Daoy (cell line): ENCODE results near the gene ASPG. TPM values are rescaled to one million over a fixed set of nuclear protein-coding genes. Genes with fewer than 3 reads are reported as not detected.

Source experiments
- DNase-seq: peaks from one replicate; pipeline ENCODE4 v3.0.0-alpha.2; 2015; ENCODE audit warnings: low read depth
- total RNA-seq: library from RNA; depleted of rRNA; stranded (reverse); fragments of >200 nt; shearing (Covaris generic); gene quantifications from 2 replicates; pipeline ENCODE4 v1.2.3, GENCODE V29; 2014

The ASPG gene
- total RNA-seq, 1 experiment from 2014 or later, result not detected

DNA sequence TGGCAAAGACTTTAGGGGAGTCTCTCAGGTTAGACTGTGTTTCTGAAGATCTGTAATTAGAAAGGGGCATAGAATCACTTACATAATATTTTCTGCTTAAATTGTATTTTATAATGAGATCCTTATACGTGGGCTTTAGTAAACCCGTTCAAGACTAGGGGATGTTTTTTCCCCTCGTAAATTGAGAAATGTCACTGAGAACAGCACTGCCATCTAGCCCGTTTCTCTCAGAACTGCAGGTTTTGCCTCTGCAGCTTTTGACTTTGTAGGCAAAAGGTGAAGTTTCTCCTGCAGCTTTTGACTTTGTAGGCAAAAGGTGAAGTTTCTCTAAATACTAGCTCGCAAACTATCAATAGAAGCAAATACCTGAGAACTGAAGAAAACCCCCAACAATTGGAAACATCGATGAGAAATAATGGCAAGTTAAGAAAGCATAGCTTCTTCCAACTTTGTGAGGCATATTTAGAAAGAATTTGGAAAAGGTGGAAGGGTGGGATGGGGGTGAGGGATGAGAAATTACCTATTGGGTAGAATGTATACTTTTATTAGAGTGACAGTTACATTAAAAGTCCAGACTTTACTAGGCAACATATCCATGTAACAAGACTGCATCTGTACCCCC lies 9.9 kb upstream of the ASPG start:
- no peak for DNase-seq

DNA sequence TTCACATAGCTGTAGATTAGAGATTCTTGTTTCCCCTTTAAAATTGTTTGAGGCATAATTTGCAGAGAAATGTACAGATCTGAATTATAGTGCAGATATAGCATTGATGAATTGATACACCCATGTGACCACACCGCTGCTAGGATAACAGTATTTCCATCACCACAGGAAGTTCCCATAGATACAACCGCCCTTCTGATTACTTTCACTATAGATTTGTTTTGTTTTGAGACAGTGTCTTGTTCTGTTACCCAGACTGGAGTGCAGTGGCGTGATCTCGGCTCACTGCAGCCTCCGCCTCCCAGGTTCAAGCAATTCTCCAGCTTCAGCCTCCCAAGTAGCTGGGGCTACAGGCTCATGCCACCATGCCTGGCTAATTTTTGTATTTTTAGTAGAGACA lies 8.8 kb upstream of the ASPG start:
- no peak for DNase-seq

DNA sequence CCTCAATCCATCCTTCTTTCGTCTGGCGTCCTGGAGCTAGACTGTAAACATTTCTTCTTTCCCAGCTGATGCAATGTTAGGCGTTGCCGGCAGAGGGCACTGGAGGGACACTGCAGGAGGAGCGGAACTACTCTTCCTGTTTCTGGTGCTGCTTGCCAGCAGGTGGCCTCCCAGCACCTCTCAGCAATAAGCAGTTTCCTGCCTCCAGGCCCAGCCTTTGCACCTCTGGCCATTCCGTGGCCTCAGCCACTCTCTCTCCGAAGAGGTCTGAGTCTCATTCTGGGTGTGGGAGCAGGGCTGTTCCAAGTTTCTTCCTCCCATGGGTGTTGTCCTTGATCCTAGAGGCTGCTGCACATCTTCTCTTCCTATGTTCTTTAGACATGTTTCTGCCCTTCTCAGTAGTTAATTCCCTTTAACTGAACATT lies 7.5 kb upstream of the ASPG start:
- peak; percentile 92 for DNase-seq

DNA sequence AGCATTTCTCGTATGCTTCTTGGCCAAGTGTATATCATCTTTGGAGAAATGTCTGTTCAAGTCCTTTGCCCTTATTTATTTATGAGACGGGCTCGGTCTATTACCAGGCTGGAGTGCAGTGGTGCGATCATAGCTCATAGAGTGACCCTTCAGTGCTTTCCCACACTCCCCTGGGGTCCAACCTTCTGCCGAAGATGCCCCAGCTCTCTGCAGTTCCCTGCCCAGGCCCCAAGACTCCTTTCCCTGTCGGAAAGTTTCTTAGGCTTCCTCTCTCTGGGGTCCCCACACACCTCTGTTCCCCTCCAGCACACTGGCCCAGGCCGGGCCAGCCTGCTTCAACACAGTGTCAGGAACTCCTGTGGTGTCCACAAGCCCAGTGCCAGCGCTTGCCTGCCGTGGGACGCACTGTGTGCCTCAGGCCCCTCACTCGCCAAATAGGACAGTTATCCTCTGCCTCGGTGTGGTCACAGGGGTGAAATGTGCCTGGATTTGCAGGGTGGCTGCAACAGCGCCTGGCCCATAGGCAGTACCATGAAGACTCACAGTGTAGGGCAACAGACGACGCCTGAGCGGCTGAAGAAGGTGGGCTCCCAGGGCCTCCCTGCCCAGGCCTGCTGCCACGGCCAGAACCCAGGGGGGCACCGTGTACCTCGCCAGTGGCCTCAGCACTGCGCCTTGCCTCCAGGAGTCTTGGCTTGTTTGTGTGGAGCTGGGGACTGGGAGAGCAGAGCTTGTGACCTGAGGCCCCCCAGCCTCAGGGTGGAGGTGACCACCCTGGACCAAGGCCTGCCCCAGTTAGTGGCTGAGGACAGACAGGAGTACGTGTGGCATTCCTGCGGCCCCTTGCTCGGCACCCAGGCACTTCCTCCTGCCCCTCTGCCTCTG lies 4.9 kb upstream of the ASPG start:
- no peak for DNase-seq

DNA sequence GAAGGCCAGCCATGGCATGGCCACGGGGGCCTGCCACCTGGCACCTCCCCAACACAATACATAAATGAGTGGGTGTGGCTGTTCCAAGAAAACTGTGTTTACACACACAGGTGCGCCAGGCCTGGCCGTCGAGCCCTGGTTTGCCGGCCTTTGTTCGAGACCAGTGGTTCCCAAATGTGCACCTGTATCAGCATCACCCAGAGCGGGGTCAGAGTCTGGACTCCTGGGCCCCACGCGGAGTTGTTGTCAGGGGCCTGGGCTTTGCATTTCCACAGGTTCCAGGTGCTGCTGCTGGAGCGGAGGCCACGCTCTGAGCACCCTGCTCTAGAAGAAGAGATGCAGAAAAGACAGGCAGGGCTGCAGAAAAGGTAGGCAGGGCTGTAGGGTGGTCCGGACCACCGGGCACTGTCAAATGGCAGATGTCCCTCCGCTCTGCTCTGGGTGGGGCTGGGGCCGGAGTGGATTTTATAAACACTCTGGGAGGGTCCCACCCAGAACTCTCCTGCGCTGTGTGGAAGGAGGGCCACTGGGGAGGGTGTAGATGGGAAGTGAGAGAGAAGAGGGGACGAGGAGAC lies 4.2 kb upstream of the ASPG start:
- DNase-seq, result no peak

DNA sequence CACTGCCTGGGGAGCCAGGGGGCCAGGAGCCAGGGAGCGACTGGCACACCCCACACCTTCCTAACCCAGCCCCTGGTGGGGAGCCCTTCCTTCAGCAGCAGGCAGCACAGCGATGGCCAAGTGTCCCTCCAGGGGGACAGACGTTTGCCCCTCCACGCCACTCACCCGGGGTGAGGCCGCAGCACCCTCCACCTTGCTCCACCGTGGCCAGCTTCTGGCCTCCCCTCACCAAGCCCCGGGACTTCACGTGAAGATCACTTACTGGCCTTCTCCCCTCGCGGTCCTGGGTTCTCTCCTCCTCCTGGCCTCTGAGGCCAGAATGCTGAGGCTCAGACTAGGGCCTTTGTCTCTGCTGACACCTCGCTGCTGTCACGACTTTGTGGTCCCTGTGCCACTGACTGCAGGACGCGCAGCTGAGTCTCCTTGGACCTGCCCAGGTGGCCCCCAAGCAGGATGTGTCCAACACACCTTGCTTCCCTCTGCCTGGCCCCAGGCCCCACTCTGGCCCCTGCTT lies 3.5 kb upstream of the ASPG start:
- peak; percentile 3 for DNase-seq

DNA sequence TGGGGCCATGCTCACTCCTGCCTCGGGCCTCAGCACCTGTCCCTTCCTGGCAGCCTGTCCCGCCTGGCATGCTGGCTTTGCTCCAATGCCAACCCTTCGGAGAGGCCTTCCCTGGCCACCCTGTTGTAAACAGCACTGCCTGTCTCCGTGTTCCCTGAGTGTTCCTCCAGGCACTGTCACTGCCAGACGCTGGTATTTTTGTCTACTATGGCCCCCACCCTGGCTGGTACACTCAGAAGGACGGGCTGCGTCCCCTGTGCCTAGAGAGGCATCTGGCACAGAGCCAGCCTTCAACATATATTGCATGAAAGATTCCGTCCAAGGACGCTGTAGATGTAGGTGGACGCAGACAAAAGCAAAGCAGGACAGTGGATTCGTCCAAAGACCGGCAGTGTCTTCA lies 2.7 kb upstream of the ASPG start:
- DNase-seq, result no peak

DNA sequence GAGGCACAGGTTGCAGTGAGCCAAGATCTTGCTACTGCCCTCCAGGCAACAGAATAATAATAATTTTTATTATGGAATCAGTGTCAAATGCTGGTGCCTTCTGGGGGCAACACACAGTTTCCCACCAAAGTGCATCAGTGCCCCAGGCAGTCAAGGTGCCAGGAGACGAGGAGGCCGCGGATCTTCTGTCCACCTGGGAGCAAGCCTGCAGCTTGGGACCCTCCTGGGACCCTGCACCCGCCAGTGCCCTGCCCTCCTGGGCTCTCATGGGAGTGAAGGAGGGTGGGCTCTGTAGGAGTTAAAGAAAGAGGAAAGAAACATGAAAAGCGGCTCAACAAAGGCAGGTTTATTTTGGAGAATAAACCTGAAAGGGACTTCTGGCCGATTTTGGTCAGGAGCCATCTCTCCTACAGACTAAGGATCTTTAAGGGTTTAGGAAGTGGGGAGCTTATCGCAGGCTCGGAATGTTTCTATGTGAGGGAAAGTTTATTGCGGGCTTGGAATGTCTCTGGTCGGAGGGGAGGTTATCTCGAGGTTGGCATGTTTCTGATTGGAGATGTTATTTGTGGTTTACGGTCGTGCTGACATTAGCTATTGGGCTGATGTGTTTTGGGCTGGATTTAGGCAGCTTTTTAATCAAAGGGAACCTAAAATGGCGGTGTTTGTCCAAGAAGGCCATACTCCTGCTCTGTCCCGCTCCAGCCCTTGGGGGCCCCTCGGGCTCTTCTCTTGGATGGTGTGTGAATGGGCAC lies 1.1 kb upstream of the ASPG start:
- DNase-seq, result peak; percentile 27

DNA sequence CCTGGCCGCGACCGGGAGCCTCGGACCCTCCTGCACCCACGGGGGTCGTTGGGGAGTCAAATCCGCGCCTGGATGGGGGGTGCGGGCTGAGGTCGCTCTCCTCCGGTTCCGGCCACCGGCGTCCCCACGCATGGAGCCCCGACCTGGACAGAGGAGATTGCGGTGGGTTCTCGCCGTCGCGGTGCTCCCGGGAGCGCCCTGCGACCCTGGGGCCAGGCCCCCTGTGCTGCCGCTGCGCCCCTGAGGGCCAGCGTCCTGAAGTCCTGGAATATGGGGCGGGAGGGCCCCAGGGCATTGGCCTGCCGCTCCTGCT lies 345 bp downstream of the ASPG start:
- no peak for DNase-seq

DNA sequence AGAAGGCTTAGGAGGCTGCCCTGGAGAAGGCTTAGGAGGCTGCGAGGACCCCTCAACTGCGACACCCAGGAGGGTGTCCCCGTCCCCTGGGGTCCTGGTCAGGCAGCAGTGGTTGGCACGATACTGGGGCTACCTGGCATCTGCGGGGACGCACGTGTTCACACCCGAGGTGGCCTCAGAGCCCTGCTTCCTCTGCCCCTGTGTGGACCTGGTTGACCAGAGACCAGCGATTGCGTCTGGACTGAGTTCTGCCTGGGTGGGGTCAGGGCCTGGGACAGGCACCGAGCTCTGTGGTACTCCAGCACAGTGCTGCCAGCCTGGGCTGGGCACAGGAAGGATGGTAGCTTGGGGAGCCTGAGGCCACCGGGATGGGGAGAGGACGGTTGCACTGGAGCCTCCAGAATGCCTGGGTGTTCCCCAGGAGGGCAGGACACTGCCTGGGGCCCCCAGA lies 735 bp downstream of the ASPG start:
- DNase-seq, result peak; percentile 4

DNA sequence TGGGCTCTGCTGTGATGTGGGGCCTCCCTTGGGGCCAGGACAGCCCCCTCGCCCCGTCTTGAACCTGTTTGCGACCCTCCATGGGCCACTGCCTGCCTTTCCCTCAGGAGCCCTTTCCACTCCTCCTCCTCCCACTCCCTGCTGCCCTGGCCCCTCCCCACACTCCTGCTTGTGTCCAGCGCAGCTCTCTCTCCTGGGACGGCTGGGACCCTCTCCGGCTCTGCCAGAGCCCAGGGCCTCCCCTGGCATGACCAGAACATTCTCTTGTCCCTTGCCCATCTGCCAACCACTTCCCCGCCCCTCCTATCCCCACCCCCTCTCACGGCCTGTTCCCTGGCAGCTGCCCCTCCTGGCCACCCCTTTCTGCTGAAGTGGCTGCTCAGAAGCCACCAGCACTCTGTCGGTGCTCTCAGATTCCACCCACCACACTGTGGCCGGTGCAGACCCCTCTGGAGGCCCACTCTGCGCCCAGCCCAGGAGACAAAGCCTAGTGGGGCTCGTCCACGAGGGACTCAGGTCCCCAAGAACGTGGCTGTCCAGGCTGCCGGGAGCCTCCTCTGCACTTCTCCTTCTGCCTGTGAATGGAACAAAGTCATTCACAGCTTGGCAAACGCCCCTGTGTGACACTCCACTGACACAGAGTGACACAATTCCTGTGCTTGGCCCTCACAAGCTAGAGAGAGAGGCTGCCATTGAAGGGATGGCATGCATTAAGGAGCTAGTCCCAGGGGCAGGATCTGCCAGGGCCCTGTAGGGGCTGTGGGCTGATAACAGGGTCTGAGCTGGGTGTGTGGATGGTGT lies 1.4 kb downstream of the ASPG start:
- no peak for DNase-seq

DNA sequence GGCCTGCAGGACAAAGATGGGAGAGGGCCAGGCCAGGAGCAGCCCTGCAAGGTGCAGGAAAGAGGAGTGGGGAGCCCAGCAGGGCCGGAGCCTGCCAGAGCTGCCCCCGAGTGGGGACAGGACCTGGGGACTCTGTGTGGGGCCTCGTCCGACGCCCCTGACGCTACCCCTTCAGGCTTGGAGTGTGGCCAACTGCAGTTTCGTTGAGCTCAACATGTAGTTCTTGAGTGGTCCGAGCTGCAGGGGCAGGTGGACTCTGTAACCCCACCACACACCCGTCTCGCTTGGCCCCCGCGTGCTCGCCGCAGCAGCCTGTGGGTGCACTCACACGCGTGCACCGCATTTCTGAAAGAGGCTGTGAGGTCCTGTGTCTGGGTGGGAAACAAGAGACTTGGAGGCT lies 2.0 kb downstream of the ASPG start:
- no peak for DNase-seq

DNA sequence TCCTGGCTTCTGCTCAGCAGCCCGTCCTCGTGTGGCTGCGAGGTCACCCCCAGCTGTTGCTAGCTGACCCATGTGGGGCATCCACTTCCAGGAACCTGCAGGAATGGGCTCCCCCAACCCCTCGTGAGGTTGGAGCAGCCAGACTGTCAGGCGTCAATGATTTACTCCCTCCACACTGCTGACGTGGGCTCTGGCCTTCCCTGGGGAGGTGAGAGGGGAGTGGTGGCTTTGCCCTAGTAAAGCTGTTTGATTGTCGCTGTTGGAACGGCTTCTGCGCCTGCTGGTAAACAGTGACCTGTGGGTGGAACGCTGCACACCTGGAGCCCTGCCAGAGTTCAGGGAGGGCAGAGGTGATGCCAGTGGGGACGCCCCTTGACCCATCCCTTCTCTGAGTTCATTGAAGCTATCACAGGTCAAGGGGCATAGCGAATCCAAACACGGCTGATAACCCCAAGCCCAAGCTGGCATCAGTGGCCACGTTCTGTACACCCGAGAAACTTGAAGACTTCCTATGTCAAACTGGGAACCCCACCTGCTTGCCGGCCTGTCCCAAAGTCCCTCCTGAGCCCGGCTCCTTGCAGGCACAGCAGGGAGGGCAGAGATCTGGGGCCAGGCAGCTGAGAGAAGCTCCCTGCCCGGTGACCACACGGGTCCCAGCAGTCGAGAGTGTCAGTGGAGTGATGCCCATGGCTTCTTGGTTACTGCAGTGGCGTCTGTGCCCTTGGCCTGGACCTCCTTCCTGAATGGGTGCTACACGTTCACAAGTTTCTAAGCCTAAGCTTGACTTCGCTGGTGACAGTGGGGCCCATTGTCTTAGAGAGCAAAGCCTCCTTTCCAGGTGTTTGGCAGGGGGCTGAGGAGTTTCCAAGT lies 2.7 kb downstream of the ASPG start:
- peak; percentile 3 for DNase-seq

DNA sequence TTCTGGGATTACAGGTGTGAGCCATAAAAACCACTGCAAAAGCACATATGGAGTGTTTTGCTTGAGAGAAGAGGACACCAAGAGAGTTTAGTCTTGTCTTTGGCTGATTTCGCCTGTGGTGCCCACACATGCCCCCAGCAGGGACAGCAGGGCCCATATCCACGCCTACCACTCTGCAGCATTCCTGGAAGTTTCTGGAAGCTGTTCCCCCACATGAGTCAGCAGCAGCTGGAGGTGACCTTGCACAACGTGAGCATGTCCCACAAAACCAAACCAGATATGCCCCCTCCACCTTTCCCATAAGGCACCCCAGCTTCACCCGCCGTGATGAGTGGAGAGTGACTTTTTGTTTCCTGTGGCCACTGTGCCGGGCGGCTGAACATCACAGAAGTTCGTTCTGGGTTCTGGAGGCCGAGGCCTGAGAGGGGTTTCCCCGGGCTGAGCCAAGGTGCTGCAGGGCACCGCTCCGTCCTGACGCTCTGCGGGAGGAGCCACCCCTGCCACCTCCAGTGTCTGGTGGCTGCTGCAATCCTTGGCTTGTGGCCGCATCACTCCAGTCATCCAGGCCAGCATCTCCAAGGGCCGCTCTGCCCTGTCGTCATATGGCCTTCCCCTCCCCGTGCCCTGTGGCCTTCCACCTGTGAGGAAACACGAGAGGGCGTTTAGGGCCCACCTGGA lies 4.7 kb downstream of the ASPG start:
- no peak for DNase-seq

DNA sequence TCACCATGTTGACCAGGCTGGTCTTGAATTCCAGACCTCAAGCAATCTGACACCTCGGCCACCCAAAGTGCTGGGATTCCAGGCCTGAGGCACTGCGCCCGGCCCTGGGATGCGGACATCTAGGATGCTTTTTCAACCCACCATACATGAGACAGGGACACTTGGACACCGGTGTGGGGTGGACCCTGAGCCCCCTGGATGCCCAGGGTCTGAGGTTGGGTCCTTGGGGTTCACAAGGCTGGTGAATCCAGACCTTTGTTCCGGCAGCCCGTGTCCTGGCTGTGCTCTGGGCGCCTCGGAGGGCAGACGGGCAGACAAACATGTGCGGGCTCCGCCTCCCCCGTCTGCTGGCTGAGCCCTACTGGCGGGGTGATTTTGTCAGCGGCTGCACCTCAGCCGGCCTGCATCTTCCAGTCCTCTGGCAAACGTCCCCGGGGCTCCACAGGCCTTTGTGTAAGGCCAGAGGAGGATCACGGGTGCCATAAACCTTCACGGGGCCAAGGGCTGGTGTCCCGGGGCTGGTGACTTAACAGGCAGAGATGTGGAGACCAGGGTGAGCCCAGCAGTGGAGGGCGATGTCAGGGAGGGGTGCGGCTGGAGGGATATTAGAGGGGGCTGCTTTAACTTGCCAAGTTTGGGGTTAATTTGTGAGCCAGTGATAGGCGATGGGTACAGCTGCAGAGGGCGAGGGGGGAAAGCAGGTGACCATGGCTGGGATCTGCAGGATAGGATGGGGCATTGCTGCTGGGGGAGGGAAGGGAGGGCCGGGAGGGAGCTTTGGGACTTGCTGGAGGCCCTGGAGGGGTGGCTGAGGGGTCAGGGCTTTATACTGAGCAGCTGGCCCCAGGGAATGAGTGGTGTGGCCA lies 5.8 kb downstream of the ASPG start:
- no peak for DNase-seq

DNA sequence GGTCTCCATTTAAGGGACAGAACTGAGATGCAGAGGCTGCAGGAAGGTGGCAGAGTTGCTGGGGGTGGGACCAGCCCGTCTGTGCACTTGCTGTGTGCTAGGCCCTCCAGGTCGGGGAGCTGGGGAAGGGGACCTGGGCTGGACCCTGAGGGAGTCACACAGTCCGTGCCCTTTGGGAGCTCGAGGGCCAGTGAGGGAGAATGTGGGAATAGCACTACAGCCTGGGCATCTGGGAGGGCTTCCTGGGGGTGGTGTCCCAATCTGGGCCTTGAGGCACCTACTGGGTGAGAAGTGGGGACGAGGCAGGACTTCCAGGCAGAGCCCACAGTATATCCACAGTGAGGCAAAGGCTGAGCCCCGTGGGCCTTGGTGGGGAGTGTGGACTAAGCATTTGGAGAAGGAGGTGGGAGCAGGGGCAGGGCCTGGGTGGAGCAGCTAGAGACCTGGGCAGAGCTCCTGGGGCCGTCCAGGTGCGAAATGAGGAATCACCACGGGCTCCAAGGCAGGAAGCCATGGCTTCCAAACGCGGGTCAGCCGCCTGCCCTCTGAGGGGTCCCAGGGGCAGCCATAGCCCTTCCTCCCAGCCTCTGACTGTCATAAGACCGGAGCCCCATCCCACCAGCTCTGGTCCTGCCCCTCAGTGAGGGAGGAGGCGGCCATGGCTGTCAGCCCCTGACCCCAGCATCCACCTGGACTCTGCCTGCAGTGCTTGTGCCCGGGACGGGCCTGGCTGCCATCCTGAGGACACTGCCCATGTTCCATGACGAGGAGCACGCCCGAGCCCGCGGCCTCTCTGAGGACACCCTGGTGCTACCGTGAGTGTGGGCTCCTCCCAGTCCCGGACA lies 6.6 kb downstream of the ASPG start:
- DNase-seq, result no peak

DNA sequence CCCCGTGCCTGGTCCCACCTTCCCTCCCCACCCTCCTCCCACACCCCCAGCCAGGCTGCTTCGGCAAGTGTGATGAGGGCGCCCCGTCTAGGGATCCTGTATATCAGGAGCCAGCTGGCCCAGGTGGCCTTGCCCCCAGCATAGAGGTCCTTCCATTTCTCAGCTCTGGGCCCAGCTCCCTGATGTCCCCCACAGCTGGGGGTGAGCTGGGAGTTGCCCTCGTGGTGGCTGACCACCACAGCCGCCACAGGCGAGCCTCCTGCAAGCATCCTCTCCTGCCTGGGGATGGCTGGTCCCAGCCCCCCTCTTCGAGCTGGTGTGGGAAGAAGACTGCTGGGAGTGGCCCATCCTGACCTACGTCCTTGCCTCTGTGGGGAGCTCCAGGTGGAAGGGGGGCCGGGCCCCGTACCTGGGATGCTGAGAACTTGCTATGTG lies 7.4 kb downstream of the ASPG start:
- DNase-seq, result no peak
